NB4 (cell line): ENCODE results near the gene WFIKKN1.

Experiments
- CTCF ChIP-seq: IDR thresholded peaks from one replicate; pipeline ENCODE4 v1.5.1; 2012; ENCODE audit warnings: low read depth, low read length
- MAX ChIP-seq: IDR thresholded peaks from 2 replicates; pipeline ENCODE4 v1.6.1; 2011; ENCODE audit warnings: low read depth, low read length
- MYC ChIP-seq: IDR thresholded peaks from 2 replicates; pipeline ENCODE4 v1.6.1; 2011; ENCODE audit warnings: low read depth, low read length
- POLR2A ChIP-seq: IDR thresholded peaks from 2 replicates; pipeline ENCODE4 v1.6.1; 2011; ENCODE audit warnings: mild to moderate bottlenecking; ENCODE audit not compliant: insufficient read length; ENCODE audit errors: extremely low read depth

- TF ChIP-seq CTCF (no peak), POLR2A (no peak), MAX (no peak), MYC (no peak)
Measured at GRCh38 chr16:606656-607307, 24.0 kb upstream of the WFIKKN1 start.
